Neutrophil (primary cell): ENCODE results near the gene NDUFAF3.
A peak's percentile ranks its signal among the peaks of the same experiment; 100 is the strongest.

Experiments used
- H3K27ac ChIP-seq: fragments of 200-600 bp; sonication (generic); 2 replicates; pipeline ENCODE4 v1.5.1; 2016; ENCODE audit warnings: mild to moderate bottlenecking, moderate library complexity
- H3K27me3 ChIP-seq: fragments of 200-600 bp; sonication (generic); 2 replicates; pipeline ENCODE4 v1.6.0; 2016; ENCODE audit warnings: mild to moderate bottlenecking
- H3K36me3 ChIP-seq: fragments of 200-600 bp; sonication (generic); 2 replicates; pipeline ENCODE4 v1.5.1; 2017
- H3K4me1 ChIP-seq, 2 experiments: fragments of 200-600 bp in 1 of 2; sonication (generic) in 1 of 2; 1 replicate in 1 of 2; 2 replicates in 1 of 2; pipeline versions ENCODE4 v1.5.1 to v1.6.1; 2013 to 2016; ENCODE audit warnings: low read depth in 1 of 2, low read length in 1 of 2, mild to moderate bottlenecking in 1 of 2, moderate library complexity in 1 of 2; ENCODE audit not compliant: control insufficient read depth in 1 of 2, insufficient read depth in 1 of 2
- H3K4me3 ChIP-seq, 2 experiments: fragments of 200-600 bp in 1 of 2; sonication (generic) in 1 of 2; 1 replicate in 1 of 2; 2 replicates in 1 of 2; pipeline ENCODE4 v1.5.1; 2013 to 2016; ENCODE audit warnings: low read depth in 1 of 2, low read length in 1 of 2, mild to moderate bottlenecking in 1 of 2, moderate library complexity in 1 of 2
- H3K9me3 ChIP-seq: fragments of 200-600 bp; sonication (generic); 2 replicates; pipeline ENCODE4 v1.5.1; 2016
- CTCF ChIP-seq: fragments of 200-600 bp; sonication (generic); IDR thresholded peaks from 2 replicates; pipeline ENCODE4 v1.5.1; 2016; ENCODE audit warnings: antibody characterized with exemption

Gene NDUFAF3

GRCh38 chr3:49028298-49028672 lies 6.4 kb downstream of the NDUFAF3 start:
- Histone ChIP-seq H3K4me3 (peak overlapping the region; percentile 73 to 79), H3K27ac (no peak overlapping the region), H3K9me3 (no peaks in the 10 kb centered on the region), H3K36me3 (peaks cover 61% of the 10 kb centered on the region), H3K4me1 (peaks cover 15 to 16% of the 10 kb centered on the region in 2 experiments), H3K27me3 (no peaks in the 10 kb centered on the region)
- no peak for TF ChIP-seq CTCF

- Histone ChIP-seq H3K4me1 (peaks cover 15 to 16% of the 10 kb centered on the region in 2 experiments), H3K27ac (peak within 1 kb of the TSS; percentile 82), H3K9me3 (no peaks in the 10 kb centered on the region), H3K36me3 (peaks cover 62% of the 10 kb centered on the region), H3K4me3 (peak within 1 kb of the TSS; percentile 73 to 79), H3K27me3 (no peaks in the 10 kb centered on the region)
- peak; percentile 56 for TF ChIP-seq CTCF
Observed at GRCh38 chr3:49028673-49029562, 7.0 kb downstream of the NDUFAF3 start, which contains the start of gene IMPDH2. IMPDH2 (minus strand) TSS chr3:49029398; CDS start chr3:49029350, 48 bp downstream.

GRCh38 chr3:49029563-49029884 lies 7.6 kb downstream of the NDUFAF3 start:
- no peaks in the 10 kb centered on the region for H3K9me3 ChIP-seq
- no peak for TF ChIP-seq CTCF
- H3K4me3 ChIP-seq = peak overlapping the region; percentile 73 to 79
- H3K4me1 ChIP-seq = peaks cover 15 to 16% of the 10 kb centered on the region in 2 experiments
- H3K27me3 ChIP-seq = no peaks in the 10 kb centered on the region
- peaks cover 58% of the 10 kb centered on the region for H3K36me3 ChIP-seq
- peak overlapping the region; percentile 82 for H3K27ac ChIP-seq

GRCh38 chr3:49030321-49030720 lies 8.4 kb downstream of the NDUFAF3 start:
- H3K27ac ChIP-seq = peak overlapping the region; percentile 82
- H3K9me3 ChIP-seq = no peaks in the 10 kb centered on the region
- no peak for TF ChIP-seq CTCF
- H3K4me1 ChIP-seq = peaks cover 15 to 16% of the 10 kb centered on the region in 2 experiments
- H3K4me3 ChIP-seq = no peak overlapping the region
- no peaks in the 10 kb centered on the region for H3K27me3 ChIP-seq
- H3K36me3 ChIP-seq = peaks cover 52% of the 10 kb centered on the region

GRCh38 chr3:49032646-49033304 lies 10.9 kb downstream of the NDUFAF3 start:
- Histone ChIP-seq H3K4me1 (peaks cover 15 to 16% of the 10 kb centered on the region in 2 experiments), H3K27ac (no peak overlapping the region), H3K4me3 (no peak overlapping the region), H3K27me3 (no peaks in the 10 kb centered on the region), H3K36me3 (peaks cover 44% of the 10 kb centered on the region), H3K9me3 (no peaks in the 10 kb centered on the region)
- no peak for TF ChIP-seq CTCF
